Hypothalamus (tissue), 51 donors: ENCODE data around the gene RAD9B.

Experiments
- DNase-seq, 51 donors: peaks; one replicate each; lab custom pipeline; 2025; lab: John Stamatoyannopoulos, UW

RAD9B gene

DNA sequence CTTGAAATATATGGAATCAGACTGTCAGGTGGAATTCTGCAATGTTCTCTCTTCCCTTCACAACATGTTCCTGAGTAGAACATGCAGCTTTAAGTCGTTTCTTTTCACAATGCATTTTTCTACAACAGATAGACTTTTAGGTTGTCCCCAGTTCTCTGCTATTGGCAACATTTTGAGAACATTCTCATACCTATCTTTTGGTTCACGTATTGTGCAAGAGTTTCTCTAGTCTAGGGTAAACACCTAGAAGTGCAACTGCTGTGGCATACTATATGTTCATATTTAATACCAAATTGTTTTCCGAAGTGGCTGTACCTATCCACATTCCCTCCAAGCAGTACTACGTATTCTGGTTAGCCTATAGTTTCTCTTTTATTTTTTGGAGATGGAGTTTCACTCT lies 48.9 kb downstream of the RAD9B start:
- no peak for DNase-seq
